ENCODE measurements around the gene FAF2. TPM values are rescaled to one million over a fixed set of nuclear protein-coding genes. Genes with fewer than 3 reads are reported as not detected.

Gene FAF2
- total RNA-seq, 4 donors from 2014 or later, result 25.3 to 27.7 (median 25.5) TPM

GRCh38 chr5:176499273-176499672, 51.1 kb downstream of the FAF2 start:
- WGBS, 2 donors (ENCODE audit: low coverage in 1 of 2), result 82 to 83% methylated on average over 4 to 5 of the region's 5 CpGs
- H3K9me3 ChIP-seq, result no peaks in the 10 kb centered on the region
- no peak for TF ChIP-seq POLR2AphosphoS5 (IDR thresholded peaks at IDR 0.05)
- TF ChIP-seq EP300 (IDR thresholded peaks at IDR 0.05), result no peak
- TF ChIP-seq, protein P1, sequence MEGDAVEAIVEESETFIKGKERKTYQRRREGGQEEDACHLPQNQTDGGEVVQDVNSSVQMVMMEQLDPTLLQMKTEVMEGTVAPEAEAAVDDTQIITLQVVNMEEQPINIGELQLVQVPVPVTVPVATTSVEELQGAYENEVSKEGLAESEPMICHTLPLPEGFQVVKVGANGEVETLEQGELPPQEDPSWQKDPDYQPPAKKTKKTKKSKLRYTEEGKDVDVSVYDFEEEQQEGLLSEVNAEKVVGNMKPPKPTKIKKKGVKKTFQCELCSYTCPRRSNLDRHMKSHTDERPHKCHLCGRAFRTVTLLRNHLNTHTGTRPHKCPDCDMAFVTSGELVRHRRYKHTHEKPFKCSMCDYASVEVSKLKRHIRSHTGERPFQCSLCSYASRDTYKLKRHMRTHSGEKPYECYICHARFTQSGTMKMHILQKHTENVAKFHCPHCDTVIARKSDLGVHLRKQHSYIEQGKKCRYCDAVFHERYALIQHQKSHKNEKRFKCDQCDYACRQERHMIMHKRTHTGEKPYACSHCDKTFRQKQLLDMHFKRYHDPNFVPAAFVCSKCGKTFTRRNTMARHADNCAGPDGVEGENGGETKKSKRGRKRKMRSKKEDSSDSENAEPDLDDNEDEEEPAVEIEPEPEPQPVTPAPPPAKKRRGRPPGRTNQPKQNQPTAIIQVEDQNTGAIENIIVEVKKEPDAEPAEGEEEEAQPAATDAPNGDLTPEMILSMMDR (IDR thresholded peaks at IDR 0.05), result no peak
- no peak for TF ChIP-seq POLR2A (IDR thresholded peaks at IDR 0.05)
- H3K27ac ChIP-seq, result no peak overlapping the region
- H3K4me1 ChIP-seq, result no peaks in the 10 kb centered on the region
- no peak for ATAC-seq
- H3K4me3 ChIP-seq, result no peak overlapping the region
- no peaks in the 10 kb centered on the region for H3K27me3 ChIP-seq
- H3K36me3 ChIP-seq, result peaks cover 3 to 100% of the 10 kb centered on the region in 2 donors

DNA sequence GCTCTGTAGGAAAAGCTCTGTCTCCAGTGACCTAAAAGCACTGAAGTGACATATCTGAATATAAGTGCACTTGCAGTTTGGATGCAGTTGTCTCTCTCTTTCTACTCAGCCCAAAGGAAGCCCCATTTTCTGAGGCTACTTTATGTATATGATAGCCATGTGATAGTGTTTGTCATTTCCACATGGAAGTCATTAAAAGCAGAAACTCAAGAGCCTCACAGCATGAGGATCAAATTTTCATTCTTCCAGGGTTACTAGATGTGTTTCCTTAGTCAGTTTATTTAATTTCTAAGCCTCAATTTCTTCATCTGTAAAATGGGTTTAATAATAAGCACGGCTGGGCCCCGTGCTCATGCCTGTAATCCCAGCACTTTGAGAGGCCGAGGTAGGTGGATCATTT, 52.3 kb downstream of the FAF2 start:
- Histone ChIP-seq H3K9me3 (no peaks in the 10 kb centered on the region), H3K36me3 (peaks cover 0 to 100% of the 10 kb centered on the region in 2 donors), H3K27me3 (no peaks in the 10 kb centered on the region), H3K4me3 (no peak overlapping the region), H3K27ac (no peak overlapping the region), H3K4me1 (no peaks in the 10 kb centered on the region)
- 83 to 100% methylated on average over 1 to 2 of the region's 3 CpGs for WGBS, 2 donors (ENCODE audit: low coverage in 1 of 2)
- TF ChIP-seq POLR2A (IDR thresholded peaks at IDR 0.05) (no peak), EP300 (IDR thresholded peaks at IDR 0.05) (no peak), POLR2AphosphoS5 (IDR thresholded peaks at IDR 0.05) (no peak)
- TF ChIP-seq, protein P1 (IDR thresholded peaks at IDR 0.05), result no peak
- no peak for ATAC-seq

DNA sequence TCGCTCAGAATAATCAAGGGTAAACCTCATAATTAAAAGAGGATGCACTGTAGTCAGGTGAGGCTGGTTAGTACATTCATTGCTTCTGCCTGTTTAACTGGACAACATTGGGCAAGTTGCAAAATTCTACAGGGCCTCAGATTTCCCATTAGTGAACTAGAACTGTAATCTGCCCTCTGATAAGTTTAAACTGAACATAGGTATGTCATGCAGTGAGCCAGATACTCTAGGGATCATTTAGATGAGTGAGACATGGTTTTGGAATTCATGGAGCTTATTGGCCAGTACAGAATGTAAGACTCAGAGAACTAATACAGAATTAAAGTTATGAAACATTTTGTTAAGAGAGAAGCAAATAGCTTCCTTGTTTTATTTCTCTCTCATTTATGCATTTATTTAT, 53.1 kb downstream of the FAF2 start:
- no peaks in the 10 kb centered on the region for H3K9me3 ChIP-seq

GRCh38 chr5:176503496-176503895, 55.3 kb downstream of the FAF2 start:
- H3K36me3 ChIP-seq, result peaks cover 0 to 100% of the 10 kb centered on the region in 2 donors
- TF ChIP-seq POLR2AphosphoS5 (IDR thresholded peaks at IDR 0.05) (no peak), POLR2A (IDR thresholded peaks at IDR 0.05) (no peak), EP300 (IDR thresholded peaks at IDR 0.05) (no peak)
- TF ChIP-seq, protein P1 (IDR thresholded peaks at IDR 0.05), result no peak
- no peak overlapping the region for H3K4me3 ChIP-seq
- no peak overlapping the region for H3K27ac ChIP-seq
- ATAC-seq, result no peak
- WGBS, 2 donors (ENCODE audit: low coverage in 1 of 2), result 80 to 86% methylated on average over 1 of the region's 5 CpGs
- no peaks in the 10 kb centered on the region for H3K9me3 ChIP-seq
- no peaks in the 10 kb centered on the region for H3K27me3 ChIP-seq
- H3K4me1 ChIP-seq, result no peaks in the 10 kb centered on the region

More for the DNA sequence above, 53.1 kb downstream of the FAF2 start:
- Histone ChIP-seq H3K27ac (no peak overlapping the region), H3K36me3 (peaks cover 0 to 100% of the 10 kb centered on the region in 2 donors), H3K4me1 (no peaks in the 10 kb centered on the region), H3K27me3 (no peaks in the 10 kb centered on the region), H3K4me3 (no peak overlapping the region)
- no peak for ATAC-seq
- TF ChIP-seq POLR2AphosphoS5 (IDR thresholded peaks at IDR 0.05) (no peak), POLR2A (IDR thresholded peaks at IDR 0.05) (no peak), EP300 (IDR thresholded peaks at IDR 0.05) (no peak)
- TF ChIP-seq, protein P1 (IDR thresholded peaks at IDR 0.05), result no peak
- 100% methylated on average over 1 of the region's 1 CpG for WGBS, 2 donors (ENCODE audit: low coverage in 1 of 2)

DNA sequence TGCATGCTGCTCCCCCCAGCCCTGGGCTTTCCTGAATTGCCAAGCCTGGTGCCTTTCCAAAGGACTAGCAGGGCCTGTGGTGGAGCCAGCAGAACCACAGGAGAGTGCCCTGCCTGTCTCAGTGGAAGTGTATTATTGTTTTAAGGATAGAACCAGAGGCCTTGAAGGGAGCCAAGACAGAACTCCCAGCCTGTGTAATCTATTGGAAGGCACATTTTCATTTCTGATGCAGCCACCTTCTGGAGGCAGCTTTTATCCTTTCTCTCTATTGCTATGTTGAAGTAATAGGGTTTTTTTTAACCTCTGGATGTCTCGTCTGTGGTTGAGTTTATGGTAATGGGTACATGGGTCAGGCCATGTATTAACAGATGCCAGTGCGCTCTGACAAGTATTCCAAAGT, 59.7 kb downstream of the FAF2 start:
- Histone ChIP-seq H3K27me3 (no peaks in the 10 kb centered on the region), H3K9me3 (no peaks in the 10 kb centered on the region), H3K36me3 (peaks cover 0 to 73% of the 10 kb centered on the region in 2 donors), H3K4me1 (no peaks in the 10 kb centered on the region), H3K4me3 (no peak overlapping the region), H3K27ac (no peak overlapping the region)
- 80 to 86% methylated on average over 1 to 2 of the region's 2 CpGs for whole genome bisulfite sequencing, 2 donors (ENCODE audit: low coverage in 1 of 2)
- TF ChIP-seq POLR2A (IDR thresholded peaks at IDR 0.05), result no peak
- TF ChIP-seq POLR2AphosphoS5 (IDR thresholded peaks at IDR 0.05), result no peak
- TF ChIP-seq EP300 (IDR thresholded peaks at IDR 0.05), result no peak
- TF ChIP-seq, protein P1 (IDR thresholded peaks at IDR 0.05), result no peak
- ATAC-seq, result no peak

Data from gastroesophageal sphincter (tissue), 4 donors.